ENCODE results near the gene TTYH2.
"Not testable (repeated sequence)": the region's sequence is repeated elsewhere in the genome, so short reads cannot be mapped to it uniquely, and the experiment has no call there.

TTYH2 gene

GRCh38 chr17:74268558-74268957 lies 55.2 kb downstream of the TTYH2 start:
- no peak for DNase-seq

GRCh38 chr17:74270333-74270732 lies 57.0 kb downstream of the TTYH2 start:
- no peak for DNase-seq

- no peak for DNase-seq
These were observed 57.9 kb downstream of the TTYH2 start for GRCh38 chr17:74271281-74271680.

GRCh38 chr17:74271901-74272561 lies 58.7 kb downstream of the TTYH2 start:
- DNase-seq: no peak

GRCh38 chr17:74272731-74273201 lies 59.4 kb downstream of the TTYH2 start:
- no peak for DNase-seq

GRCh38 chr17:74274060-74274708 lies 60.8 kb downstream of the TTYH2 start, which contains the start of gene DNAI2:
TSS of gene DNAI2 (plus strand) at chr17:74274234. CDS start at chr17:74281818, 7,584 bp downstream.
- peak; percentile 69 for DNase-seq

- DNase-seq: peak; percentile 29
These were observed 61.5 kb downstream of the TTYH2 start for GRCh38 chr17:74274709-74275340.

GRCh38 chr17:74276051-74276476 lies 62.7 kb downstream of the TTYH2 start:
- DNase-seq: no peak

GRCh38 chr17:74276541-74277009 lies 63.2 kb downstream of the TTYH2 start:
- no peak for DNase-seq

GRCh38 chr17:74277935-74278334 lies 64.6 kb downstream of the TTYH2 start:
- DNase-seq: no peak

- not testable (repeated sequence) for DNase-seq
These were observed 66.2 kb downstream of the TTYH2 start for GRCh38 chr17:74279617-74280016.

- peak; percentile 84 for DNase-seq
These were observed 66.7 kb downstream of the TTYH2 start for GRCh38 chr17:74280093-74280513.

- DNase-seq: no peak
These were observed 68.4 kb downstream of the TTYH2 start for GRCh38 chr17:74281799-74282198.

- not testable (repeated sequence) for DNase-seq
These were observed 68.9 kb downstream of the TTYH2 start for GRCh38 chr17:74282274-74282586.

GRCh38 chr17:74282587-74283370 lies 69.4 kb downstream of the TTYH2 start:
- DNase-seq: peak; percentile 83

- DNase-seq: no peak
These were observed 70.0 kb downstream of the TTYH2 start for GRCh38 chr17:74283371-74283673.

- DNase-seq: no peak
These were observed 73.7 kb downstream of the TTYH2 start for GRCh38 chr17:74287031-74287602.

- no peak for DNase-seq
These were observed 75.4 kb downstream of the TTYH2 start for GRCh38 chr17:74288785-74289184.

- DNase-seq: no peak
These were observed 76.3 kb downstream of the TTYH2 start for GRCh38 chr17:74289688-74290087.

GRCh38 chr17:74290340-74290739 lies 77.0 kb downstream of the TTYH2 start:
- no peak for DNase-seq

GRCh38 chr17:74292495-74292894 lies 79.1 kb downstream of the TTYH2 start:
- DNase-seq: no peak

- no peak for DNase-seq
These were observed 82.5 kb downstream of the TTYH2 start for GRCh38 chr17:74295625-74296547.
